ENCODE data around the gene TXNDC16. TPM values are rescaled to one million over a fixed set of nuclear protein-coding genes. Genes with fewer than 3 reads are reported as not detected.

Gene TXNDC16
- total and polyA plus RNA-seq, 7 experiments from 2014 or later = 2.0 to 15.8 (median 7.3) TPM

DNA sequence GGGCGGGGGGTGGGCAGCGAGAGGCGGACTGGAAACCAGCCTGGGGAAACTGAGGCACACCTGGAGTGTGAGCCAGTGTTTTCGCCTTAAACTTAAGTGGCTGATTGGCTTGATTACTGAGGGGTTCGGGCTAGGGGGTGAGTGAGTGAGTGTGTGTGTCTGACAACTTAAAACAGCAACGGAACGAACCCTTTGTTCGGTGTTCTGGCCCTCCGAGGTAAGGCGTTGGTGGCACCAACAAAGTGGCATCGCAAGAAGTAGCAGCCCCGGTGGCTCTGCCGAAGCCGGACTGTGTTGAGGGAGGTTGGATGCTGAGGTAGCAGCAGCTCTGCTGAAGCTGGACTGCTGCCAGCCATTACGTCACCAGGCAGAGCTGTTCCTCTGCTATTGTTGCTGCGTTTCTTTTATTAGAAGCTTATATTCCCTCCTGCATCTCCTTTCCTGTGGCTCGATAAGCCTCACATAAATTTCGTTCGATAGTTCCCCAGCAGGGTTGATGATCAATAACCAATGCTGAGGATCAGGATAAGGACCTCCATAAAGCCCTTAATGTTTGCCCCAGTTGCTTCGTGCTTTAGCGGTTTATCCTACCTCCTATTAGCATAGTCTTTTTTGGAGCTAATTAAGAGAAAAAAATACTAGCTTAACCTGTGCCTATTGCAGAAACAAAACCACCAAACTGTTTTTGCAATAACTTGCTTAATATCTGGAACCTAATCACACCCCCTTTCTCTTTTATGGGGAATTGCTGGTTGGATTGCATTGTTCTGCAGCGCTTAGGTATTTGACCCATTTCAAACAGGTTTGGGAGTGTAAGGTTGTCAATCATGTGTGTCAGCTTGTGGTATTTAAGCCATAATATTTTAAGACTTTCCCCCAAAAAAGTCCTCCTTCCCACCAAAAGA is 1.6 kb upstream of the TXNDC16 start:
- intact Hi-C loops (cut with micrococcal nuclease) = loop anchor here (1.0 to 10.0 kb wide), 18 partner anchors 23 to 1459 kb away; partner anchors contain the start of genes TRIM9 (in 2 of the 2), BMP4 (in 1 of the 2), DDHD1 (in 1 of the 2) and FERMT2 (in 1 of the 2)
- Histone ChIP-seq H3K36me3 (ENCODE audit: control insufficient read depth in 2 of 3, insufficient read depth in 3 of 3, low read length in 3 of 3) (no peaks in the 10 kb centered on the region), H3K27ac (ENCODE audit: low read depth, low read length) (peak overlapping the region; percentile 60), H3K9me3 (ENCODE audit: control insufficient read depth in 2 of 3, low read length in 3 of 3) (no peaks in the 10 kb centered on the region), H3K4me3 (ENCODE audit: low read length) (peak overlapping the region; percentile 77), H3K27me3 (ENCODE audit: control insufficient read depth in 2 of 2, insufficient read depth in 2 of 2, low read length in 2 of 2) (no peaks in the 10 kb centered on the region), H3K4me1 (ENCODE audit: control insufficient read depth in 2 of 2, insufficient read depth in 2 of 2, low read length in 2 of 2) (peaks cover 9 to 15% of the 10 kb centered on the region in 2 donors)
- ATAC-seq = no peak
- Mint-ChIP-seq H3K27me3 (peaks cover 0 to 41% (median 5%) of the 10 kb centered on the region in 5 donors), H3K9me3 (peaks cover 0 to 5% (median 0%) of the 10 kb centered on the region in 11 donors), H3K36me3 (peaks cover 0 to 5% (median 0%) of the 10 kb centered on the region in 5 donors), H3K4me3 (peak overlapping the region; percentile 91 to 97 (median 96)), H3K4me1 (peaks cover 6 to 33% (median 28%) of the 10 kb centered on the region in 7 donors), H3K27ac (peak overlapping the region; percentile 82 to 97 (median 94))
- DNase-seq = peak; percentile 63 to 86 (median 82)
- POLR2A ChIA-PET = interaction anchor here (0.6 to 1.9 kb wide), 7 partner anchors 182 to 599 kb away, joined by 3 to 8 read pairs (median 3); partner anchors contain the start of genes DDHD1 and GNPNAT1
- CTCF ChIA-PET = interaction anchor here (0.6 to 0.9 kb wide), 3 partner anchors 9 to 23 kb away, joined by 3 to 4 read pairs (median 3); no protein-coding TSS in a partner anchor

DNA sequence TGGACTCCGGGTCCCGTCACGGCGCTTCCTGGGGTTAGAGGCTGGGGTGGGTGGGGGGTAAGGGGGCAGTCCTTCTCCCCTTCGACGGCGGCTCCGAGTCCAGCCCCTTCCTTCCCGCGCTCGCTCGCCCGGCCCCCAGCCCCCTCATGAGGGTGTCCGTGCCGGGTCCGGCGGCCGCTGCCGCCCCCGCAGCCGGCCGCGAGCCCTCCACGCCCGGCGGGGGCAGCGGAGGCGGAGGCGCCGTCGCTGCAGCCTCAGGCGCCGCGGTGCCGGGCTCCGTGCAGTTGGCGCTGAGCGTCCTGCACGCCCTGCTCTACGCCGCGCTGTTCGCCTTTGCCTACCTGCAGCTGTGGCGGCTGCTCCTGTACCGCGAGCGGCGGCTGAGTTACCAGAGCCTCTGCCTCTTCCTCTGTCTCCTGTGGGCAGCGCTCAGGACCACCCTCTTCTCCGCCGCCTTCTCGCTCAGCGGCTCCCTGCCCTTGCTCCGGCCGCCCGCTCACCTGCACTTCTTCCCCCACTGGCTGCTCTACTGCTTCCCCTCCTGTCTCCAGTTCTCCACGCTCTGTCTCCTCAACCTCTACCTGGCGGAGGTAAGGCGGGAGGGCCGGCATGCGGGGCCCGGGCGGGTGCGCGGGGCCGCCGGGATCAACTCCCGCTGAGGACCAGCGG is 831 bp upstream of the TXNDC16 start:
- DNase-seq (peak in 7 of 9 donors; percentile 36 to 61 (median 48)), ATAC-seq (peak; percentile 21)
- ChIA-PET POLR2A (interaction anchor here (0.6 to 1.9 kb wide), 12 partner anchors 12 to 600 kb away, joined by 3 to 8 read pairs (median 3); partner anchors contain the start of genes DDHD1, ERO1A and GNPNAT1), CTCF (interaction anchor here (0.9 kb wide), 1 partner anchor 10 kb away, joined by 4 read pairs; no protein-coding TSS in a partner anchor)
- peaks cover 0 to 4% (median 0%) of the 10 kb centered on the region in 5 donors for H3K36me3 Mint-ChIP-seq
- Histone ChIP-seq H3K27me3 (ENCODE audit: control insufficient read depth in 2 of 2, insufficient read depth in 2 of 2, low read length in 2 of 2) (no peaks in the 10 kb centered on the region), H3K4me3 (ENCODE audit: low read length) (peak overlapping the region; percentile 77), H3K4me1 (ENCODE audit: control insufficient read depth in 2 of 2, insufficient read depth in 2 of 2, low read length in 2 of 2) (peaks cover 9 to 15% of the 10 kb centered on the region in 2 donors), H3K27ac (ENCODE audit: low read depth, low read length) (peak overlapping the region; percentile 60), H3K9me3 (ENCODE audit: control insufficient read depth in 2 of 3, low read length in 3 of 3) (no peaks in the 10 kb centered on the region), H3K36me3 (ENCODE audit: control insufficient read depth in 2 of 3, insufficient read depth in 3 of 3, low read length in 3 of 3) (no peaks in the 10 kb centered on the region)
- H3K27me3 Mint-ChIP-seq = peaks cover 0 to 34% (median 0%) of the 10 kb centered on the region in 5 donors
- peak overlapping the region; percentile 91 to 97 (median 96) for H3K4me3 Mint-ChIP-seq
- H3K27ac Mint-ChIP-seq = peak overlapping the region; percentile 82 to 97 (median 94)
- intact Hi-C loops (cut with micrococcal nuclease) = loop anchor here (1.0 to 10.0 kb wide), 17 partner anchors 22 to 1458 kb away; partner anchors contain the start of genes TRIM9 (in 2 of the 2), BMP4 (in 1 of the 2), DDHD1 (in 1 of the 2) and FERMT2 (in 1 of the 2)
- H3K4me1 Mint-ChIP-seq = peaks cover 6 to 33% (median 28%) of the 10 kb centered on the region in 7 donors
- peaks cover 0 to 1% (median 0%) of the 10 kb centered on the region in 11 donors for H3K9me3 Mint-ChIP-seq

DNA sequence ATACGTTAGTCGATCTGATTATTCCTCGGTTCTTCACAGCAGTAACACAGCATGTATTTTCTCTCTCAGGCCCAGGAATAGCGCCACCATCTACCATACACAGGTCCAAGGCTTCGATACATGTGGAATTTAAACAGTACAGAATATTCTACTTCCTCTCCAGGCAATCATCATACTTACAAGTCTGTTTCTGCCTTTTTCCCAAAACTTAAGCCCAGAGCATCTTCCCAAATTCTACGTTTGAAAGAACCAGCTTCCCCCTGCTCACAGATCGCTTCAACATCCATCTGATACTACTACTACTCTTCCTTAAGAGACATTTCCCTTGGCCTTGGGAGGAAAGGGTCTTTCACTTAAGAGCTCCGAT is 626 bp downstream of the TXNDC16 start:
- no peak for ATAC-seq
- Mint-ChIP-seq H3K4me1 (peaks cover 6 to 40% (median 28%) of the 10 kb centered on the region in 7 donors), H3K36me3 (peaks cover 0 to 13% (median 3%) of the 10 kb centered on the region in 5 donors), H3K27me3 (peaks cover 0 to 21% (median 0%) of the 10 kb centered on the region in 5 donors), H3K9me3 (peaks cover 0 to 1% (median 0%) of the 10 kb centered on the region in 11 donors), H3K4me3 (peak overlapping the region; percentile 86 to 95 (median 91)), H3K27ac (peak overlapping the region; percentile 64 to 95 (median 90))
- Histone ChIP-seq H3K36me3 (ENCODE audit: control insufficient read depth in 2 of 3, insufficient read depth in 3 of 3, low read length in 3 of 3) (no peaks in the 10 kb centered on the region), H3K4me1 (ENCODE audit: control insufficient read depth in 2 of 2, insufficient read depth in 2 of 2, low read length in 2 of 2) (peaks cover 9 to 15% of the 10 kb centered on the region in 2 donors), H3K9me3 (ENCODE audit: control insufficient read depth in 2 of 3, low read length in 3 of 3) (no peaks in the 10 kb centered on the region), H3K27me3 (ENCODE audit: control insufficient read depth in 2 of 2, insufficient read depth in 2 of 2, low read length in 2 of 2) (no peaks in the 10 kb centered on the region), H3K4me3 (ENCODE audit: low read length) (peak overlapping the region; percentile 87), H3K27ac (ENCODE audit: low read depth, low read length) (peak overlapping the region; percentile 90)
- CTCF ChIA-PET = interaction anchor here (0.8 to 0.9 kb wide), 2 partner anchors 11 to 225 kb away, joined by 3 to 4 read pairs; no protein-coding TSS in a partner anchor
- POLR2A ChIA-PET = interaction anchor here (0.6 to 1.9 kb wide), 15 partner anchors 25 to 687 kb away, joined by 3 to 8 read pairs (median 3); partner anchors contain the start of gene ERO1A
- intact Hi-C loops (cut with micrococcal nuclease) = loop anchor here (1.0 to 10.0 kb wide), 30 partner anchors 20 to 1457 kb away; partner anchors contain the start of genes DDHD1 (in 2 of the 2), GNPNAT1 (in 2 of the 2), PSMC6 (in 2 of the 2) and PTGER2 (in 2 of the 2)
- DNase-seq = peak in 2 of 9 donors; percentile 18 to 21

GRCh38 chr14:52551205-52551604 is 1.1 kb downstream of the TXNDC16 start:
- Mint-ChIP-seq H3K36me3 (peaks cover 0 to 15% (median 3%) of the 10 kb centered on the region in 5 donors), H3K27ac (peak overlapping the region; percentile 64 to 95 (median 90)), H3K9me3 (peaks cover 0 to 1% (median 0%) of the 10 kb centered on the region in 11 donors), H3K4me3 (peak overlapping the region; percentile 86 to 95 (median 91)), H3K4me1 (peaks cover 6 to 40% (median 30%) of the 10 kb centered on the region in 7 donors), H3K27me3 (peaks cover 0 to 16% (median 0%) of the 10 kb centered on the region in 5 donors)
- Histone ChIP-seq H3K4me1 (ENCODE audit: control insufficient read depth in 2 of 2, insufficient read depth in 2 of 2, low read length in 2 of 2) (peaks cover 9 to 15% of the 10 kb centered on the region in 2 donors), H3K4me3 (ENCODE audit: low read length) (peak overlapping the region; percentile 87), H3K9me3 (ENCODE audit: control insufficient read depth in 2 of 3, low read length in 3 of 3) (no peaks in the 10 kb centered on the region), H3K36me3 (ENCODE audit: control insufficient read depth in 2 of 3, insufficient read depth in 3 of 3, low read length in 3 of 3) (no peaks in the 10 kb centered on the region), H3K27me3 (ENCODE audit: control insufficient read depth in 2 of 2, insufficient read depth in 2 of 2, low read length in 2 of 2) (no peaks in the 10 kb centered on the region), H3K27ac (ENCODE audit: low read depth, low read length) (peak overlapping the region; percentile 90)
- intact Hi-C loops (cut with micrococcal nuclease) = loop anchor here (5.0 to 10.0 kb wide), 9 partner anchors 96 to 1454 kb away; partner anchors contain the start of genes BMP4 (in 1 of the 2), FERMT2 (in 1 of the 2), GNG2 (in 1 of the 2) and TRIM9 (in 1 of the 2)
- ATAC-seq (no peak), DNase-seq (no peak)
- CTCF ChIA-PET = interaction anchor here (0.6 kb wide), 1 partner anchor 15 kb away, joined by 4 read pairs; no protein-coding TSS in a partner anchor
- POLR2A ChIA-PET = interaction anchor here (0.6 to 1.7 kb wide), 5 partner anchors 25 to 169 kb away, joined by 3 to 6 read pairs (median 3); partner anchors contain the start of gene ERO1A

DNA sequence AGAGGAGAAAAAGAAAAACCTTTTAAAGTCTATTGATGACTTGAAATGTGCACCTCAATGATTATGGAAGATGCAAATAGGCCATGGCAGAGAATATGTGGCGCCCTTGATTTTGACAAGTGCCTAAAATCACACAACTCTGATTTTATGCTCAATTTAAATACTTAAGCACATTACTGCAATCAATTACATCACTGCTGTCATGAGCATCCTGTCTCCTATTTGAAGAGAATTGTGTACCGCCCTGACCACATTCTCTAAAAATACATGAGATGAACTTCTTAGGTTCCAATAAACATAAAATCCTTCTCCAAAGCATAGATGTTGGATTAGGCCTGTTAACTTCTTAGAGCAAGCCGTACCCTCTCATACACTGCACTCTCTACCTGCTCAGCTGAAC is 1.6 kb downstream of the TXNDC16 start:
- Mint-ChIP-seq H3K4me1 (peaks cover 6 to 43% (median 31%) of the 10 kb centered on the region in 7 donors), H3K27ac (peak overlapping the region in 7 of 9 donors; percentile 25 to 88 (median 71)), H3K4me3 (peak overlapping the region; percentile 86 to 95 (median 91)), H3K27me3 (peaks cover 0 to 11% (median 0%) of the 10 kb centered on the region in 5 donors), H3K9me3 (peaks cover 0 to 1% (median 0%) of the 10 kb centered on the region in 11 donors), H3K36me3 (peaks cover 0 to 15% (median 3%) of the 10 kb centered on the region in 5 donors)
- Histone ChIP-seq H3K4me1 (ENCODE audit: control insufficient read depth in 2 of 2, insufficient read depth in 2 of 2, low read length in 2 of 2) (peaks cover 9 to 15% of the 10 kb centered on the region in 2 donors), H3K27me3 (ENCODE audit: control insufficient read depth in 2 of 2, insufficient read depth in 2 of 2, low read length in 2 of 2) (no peaks in the 10 kb centered on the region), H3K36me3 (ENCODE audit: control insufficient read depth in 2 of 3, insufficient read depth in 3 of 3, low read length in 3 of 3) (no peaks in the 10 kb centered on the region), H3K27ac (ENCODE audit: low read depth, low read length) (no peak overlapping the region), H3K4me3 (ENCODE audit: low read length) (peak overlapping the region; percentile 87), H3K9me3 (ENCODE audit: control insufficient read depth in 2 of 3, low read length in 3 of 3) (no peaks in the 10 kb centered on the region)
- POLR2A ChIA-PET = interaction anchor here (1.7 kb wide), 1 partner anchor 24 kb away, joined by 5 read pairs; no protein-coding TSS in a partner anchor
- ATAC-seq = no peak
- CTCF ChIA-PET = interaction anchor here (0.6 kb wide), 1 partner anchor 14 kb away, joined by 4 read pairs; no protein-coding TSS in a partner anchor
- intact Hi-C loops (cut with micrococcal nuclease) = loop anchor here (5.0 to 10.0 kb wide), 9 partner anchors 97 to 1453 kb away; partner anchors contain the start of genes BMP4 (in 1 of the 2), FERMT2 (in 1 of the 2), GNG2 (in 1 of the 2) and TRIM9 (in 1 of the 2)
- peak in 1 of 9 donors; percentile 5 for DNase-seq
